OCI-LY3 (cell line): ENCODE results near the gene EFCAB11.

ENCODE experiments used
- CTCF ChIP-seq: fragments of 200-600, 300-600 bp; sonication (generic); IDR thresholded peaks from 2 replicates; pipeline ENCODE4 v1.5.1; 2014; ENCODE audit warnings: antibody characterized with exemption, low read length, low read depth
- EZH2phosphoT487 ChIP-seq: fragments of 200-600 bp; shearing (Covaris generic); IDR thresholded peaks from 2 replicates; pipeline ENCODE4 v1.6.1; 2018; ENCODE audit warnings: antibody characterized with exemption, mixed run types, low read depth

GRCh38 chr14:89746654-89747053, 207.9 kb downstream of the EFCAB11 start:
- no peak for TF ChIP-seq CTCF
- no peak for TF ChIP-seq EZH2phosphoT487
